ENCODE measurements around the gene FAM236B. TPM values are rescaled to one million over a fixed set of nuclear protein-coding genes. Genes with fewer than 3 reads are reported as not detected.
"Not testable (repeated sequence)": the region's sequence is repeated elsewhere in the genome, so short reads cannot be mapped to it uniquely, and the experiment has no call there.

FAM236B gene
- not detected in 2 replicates for total RNA-seq (2014; rRNA removed; shearing (Covaris generic))

- not testable (repeated sequence) for DNase-seq (ENCODE audit: low spot score)
Measured at GRCh38 chrX:72782560-72782959, at the start of gene FAM236B. Gene FAM236B (minus strand): TSS chrX:72782660. CDS start chrX:72782560, 100 bp downstream.

- not testable (repeated sequence) for DNase-seq (ENCODE audit: low spot score)
Measured at GRCh38 chrX:72830701-72831100, 48.2 kb upstream of the FAM236B start.

GRCh38 chrX:72808110-72808509 is 25.6 kb upstream of the FAM236B start, which contains the start of gene FAM236D:
Gene FAM236D (minus strand): TSS chrX:72808210. CDS start chrX:72808110, 100 bp downstream.
- DNase-seq (ENCODE audit: low spot score): not testable (repeated sequence)

GRCh38 chrX:72790390-72790789 is 7.9 kb upstream of the FAM236B start:
- not testable (repeated sequence) for DNase-seq (ENCODE audit: low spot score)

- not testable (repeated sequence) for DNase-seq (ENCODE audit: low spot score)
Measured at GRCh38 chrX:72788142-72788541, 5.7 kb upstream of the FAM236B start.

GRCh38 chrX:72783964-72784363 is 1.5 kb upstream of the FAM236B start:
- DNase-seq (ENCODE audit: low spot score): not testable (repeated sequence)

GRCh38 chrX:72783365-72783936 is 991 bp upstream of the FAM236B start:
- not testable (repeated sequence) for DNase-seq (ENCODE audit: low spot score)

GRCh38 chrX:72778146-72778545 is 4.3 kb downstream of the FAM236B start:
- DNase-seq (ENCODE audit: low spot score): not testable (repeated sequence)

GRCh38 chrX:72777467-72777790 is 5.0 kb downstream of the FAM236B start:
- not testable (repeated sequence) for DNase-seq (ENCODE audit: low spot score)

- not testable (repeated sequence) for DNase-seq (ENCODE audit: low spot score)
Measured at GRCh38 chrX:72776653-72777466, 5.6 kb downstream of the FAM236B start, which contains the start of gene DMRTC1B. Gene DMRTC1B (plus strand): TSS chrX:72776890. CDS start chrX:72845136, 68,246 bp downstream.

- not testable (repeated sequence) for DNase-seq (ENCODE audit: low spot score)
Measured at GRCh38 chrX:72760454-72760853, 22.0 kb downstream of the FAM236B start.

GRCh38 chrX:72748545-72748944 is 33.9 kb downstream of the FAM236B start:
- not testable (repeated sequence) for DNase-seq (ENCODE audit: low spot score)

GRCh38 chrX:72745546-72745945 is 36.9 kb downstream of the FAM236B start:
- not testable (repeated sequence) for DNase-seq (ENCODE audit: low spot score)

GRCh38 chrX:72735561-72735960 is 46.9 kb downstream of the FAM236B start:
- no peak for DNase-seq (ENCODE audit: low spot score)

- not testable (repeated sequence) for DNase-seq (ENCODE audit: low spot score)
Measured at GRCh38 chrX:72733636-72734035, 48.8 kb downstream of the FAM236B start.

Other genes with a start within 250 kb of the FAM236B start
- gene HDAC8, start 209.8 kb downstream of the FAM236B start, total RNA-seq (2014; rRNA removed; shearing (Covaris generic)): 30.2 and 32.2 TPM in 2 replicates
- 7.5 and 7.9 TPM in 2 replicates for gene PHKA1, start 68.4 kb downstream of the FAM236B start, total RNA-seq (2014; rRNA removed; shearing (Covaris generic))
- gene DMRTC1B, start 5.8 kb downstream of the FAM236B start, total RNA-seq (2014; rRNA removed; shearing (Covaris generic)): not detected in 2 replicates
- gene FAM236D, start 25.6 kb upstream of the FAM236B start, total RNA-seq (2014; rRNA removed; shearing (Covaris generic)): not detected in 2 replicates
- gene FAM236C, start 130.0 kb upstream of the FAM236B start, total RNA-seq (2014; rRNA removed; shearing (Covaris generic)): not detected in 2 replicates
- not detected in 2 replicates for gene FAM236A, start 155.5 kb upstream of the FAM236B start, total RNA-seq (2014; rRNA removed; shearing (Covaris generic))
- gene DMRTC1, start 161.2 kb upstream of the FAM236B start, total RNA-seq (2014; rRNA removed; shearing (Covaris generic)): not detected in 2 replicates
- not detected in 2 replicates for gene PABPC1L2B, start 220.3 kb upstream of the FAM236B start, total RNA-seq (2014; rRNA removed; shearing (Covaris generic))

Data from A172 (cell line).